ENCODE measurements around the gene C2CD4C. TPM values are rescaled to one million over a fixed set of nuclear protein-coding genes. Genes with fewer than 3 reads are reported as not detected.
"Not testable (repeated sequence)": the region's sequence is repeated elsewhere in the genome, so short reads cannot be mapped to it uniquely, and the experiment has no call there.

The C2CD4C gene
- total RNA-seq, 3 donors from 2014 or later, result 0.29 to 2.6 (median 0.80) TPM

DNA sequence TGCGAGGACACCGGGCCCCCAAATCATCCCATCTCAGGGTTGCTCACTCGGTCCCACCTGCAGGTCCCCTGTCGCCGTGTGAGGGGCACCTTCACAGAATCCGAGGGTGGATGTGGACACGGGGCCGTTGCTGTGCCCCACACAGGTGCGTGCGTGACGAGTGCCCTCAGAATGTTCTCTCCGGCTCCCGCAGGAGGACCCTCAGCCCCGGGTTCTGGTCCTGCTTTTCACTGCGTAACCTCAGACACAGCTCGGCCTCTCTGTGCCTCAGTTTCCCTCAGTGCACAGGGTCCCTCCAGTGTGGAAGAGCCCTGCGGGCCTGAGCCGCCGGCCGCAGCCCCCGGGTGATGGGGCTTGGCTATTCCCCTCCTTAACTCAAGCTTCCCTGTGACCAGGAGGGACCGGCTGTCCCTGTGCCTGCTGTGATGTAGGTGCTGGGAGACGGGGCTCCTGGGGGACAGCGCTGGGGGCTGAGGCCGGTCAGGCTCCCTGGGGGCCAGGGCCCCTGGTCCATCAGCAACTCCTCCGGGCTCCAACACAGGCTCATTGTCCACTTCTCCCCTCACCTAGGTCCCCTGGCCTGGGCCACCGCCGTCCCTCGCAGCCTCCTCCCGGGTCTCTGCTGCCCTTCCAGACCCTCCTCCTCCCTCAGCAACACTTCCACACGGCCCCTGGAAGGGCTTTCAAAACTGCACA lies 47.1 kb upstream of the C2CD4C start:
- Histone ChIP-seq H3K4me1 (no peaks in the 10 kb centered on the region), H3K36me3 (no peaks in the 10 kb centered on the region), H3K27ac (no peak overlapping the region), H3K4me3 (no peak overlapping the region), H3K9me3 (no peaks in the 10 kb centered on the region), H3K27me3 (no peaks in the 10 kb centered on the region)
- intact Hi-C loops (cut with DNase I; ENCODE audit: low total_unique reads), result no loop called here
- DNase-seq (ENCODE audit: low spot score in 2 of 2), result no peak
- no peak for TF ChIP-seq POLR2A (IDR thresholded peaks at IDR 0.05)
- TF ChIP-seq, protein P1, sequence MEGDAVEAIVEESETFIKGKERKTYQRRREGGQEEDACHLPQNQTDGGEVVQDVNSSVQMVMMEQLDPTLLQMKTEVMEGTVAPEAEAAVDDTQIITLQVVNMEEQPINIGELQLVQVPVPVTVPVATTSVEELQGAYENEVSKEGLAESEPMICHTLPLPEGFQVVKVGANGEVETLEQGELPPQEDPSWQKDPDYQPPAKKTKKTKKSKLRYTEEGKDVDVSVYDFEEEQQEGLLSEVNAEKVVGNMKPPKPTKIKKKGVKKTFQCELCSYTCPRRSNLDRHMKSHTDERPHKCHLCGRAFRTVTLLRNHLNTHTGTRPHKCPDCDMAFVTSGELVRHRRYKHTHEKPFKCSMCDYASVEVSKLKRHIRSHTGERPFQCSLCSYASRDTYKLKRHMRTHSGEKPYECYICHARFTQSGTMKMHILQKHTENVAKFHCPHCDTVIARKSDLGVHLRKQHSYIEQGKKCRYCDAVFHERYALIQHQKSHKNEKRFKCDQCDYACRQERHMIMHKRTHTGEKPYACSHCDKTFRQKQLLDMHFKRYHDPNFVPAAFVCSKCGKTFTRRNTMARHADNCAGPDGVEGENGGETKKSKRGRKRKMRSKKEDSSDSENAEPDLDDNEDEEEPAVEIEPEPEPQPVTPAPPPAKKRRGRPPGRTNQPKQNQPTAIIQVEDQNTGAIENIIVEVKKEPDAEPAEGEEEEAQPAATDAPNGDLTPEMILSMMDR (IDR thresholded peaks at IDR 0.05), result no peak
- no peak for TF ChIP-seq POLR2AphosphoS5 (IDR thresholded peaks at IDR 0.05)

DNA sequence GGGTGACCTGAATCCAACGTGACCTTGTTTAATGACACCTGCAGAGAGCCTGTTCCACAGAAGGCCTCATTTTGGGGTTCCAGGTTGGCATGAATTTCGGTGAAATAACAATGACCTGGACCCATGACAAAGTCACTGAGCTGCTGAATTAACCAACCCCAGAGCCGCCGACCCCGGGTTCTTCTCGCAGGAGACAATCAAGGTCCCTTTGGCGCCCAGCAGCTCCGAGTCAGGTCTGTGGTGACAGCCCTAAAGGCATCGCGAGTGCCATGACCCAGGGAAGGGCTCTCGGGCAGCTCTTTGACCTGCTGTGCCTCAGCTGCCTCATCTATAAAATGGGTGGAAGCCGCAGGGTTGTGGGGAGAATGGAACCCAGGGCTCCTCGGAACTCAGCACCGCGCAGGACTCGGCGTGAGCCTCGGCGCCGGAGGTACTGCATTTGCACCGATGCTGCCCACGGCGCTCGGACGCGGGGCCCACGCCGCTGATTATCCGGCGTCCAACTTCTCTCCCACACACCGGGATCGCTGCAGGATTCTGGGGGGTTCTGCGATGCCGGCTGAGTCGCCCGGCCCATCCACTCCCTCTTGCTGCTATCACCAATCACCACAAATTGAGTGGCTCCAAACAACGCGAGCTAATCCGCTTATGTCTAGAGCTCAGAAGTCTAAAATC lies 46.2 kb upstream of the C2CD4C start:
- Histone ChIP-seq H3K9me3 (no peaks in the 10 kb centered on the region), H3K27ac (no peak overlapping the region), H3K27me3 (no peaks in the 10 kb centered on the region), H3K36me3 (no peaks in the 10 kb centered on the region), H3K4me3 (no peak overlapping the region), H3K4me1 (no peaks in the 10 kb centered on the region)
- intact Hi-C loops (cut with DNase I; ENCODE audit: low total_unique reads), result no loop called here
- TF ChIP-seq, protein P1 (IDR thresholded peaks at IDR 0.05), result no peak
- TF ChIP-seq POLR2AphosphoS5 (IDR thresholded peaks at IDR 0.05), result no peak
- no peak for TF ChIP-seq POLR2A (IDR thresholded peaks at IDR 0.05)
- no peak for DNase-seq (ENCODE audit: low spot score in 2 of 2)

DNA sequence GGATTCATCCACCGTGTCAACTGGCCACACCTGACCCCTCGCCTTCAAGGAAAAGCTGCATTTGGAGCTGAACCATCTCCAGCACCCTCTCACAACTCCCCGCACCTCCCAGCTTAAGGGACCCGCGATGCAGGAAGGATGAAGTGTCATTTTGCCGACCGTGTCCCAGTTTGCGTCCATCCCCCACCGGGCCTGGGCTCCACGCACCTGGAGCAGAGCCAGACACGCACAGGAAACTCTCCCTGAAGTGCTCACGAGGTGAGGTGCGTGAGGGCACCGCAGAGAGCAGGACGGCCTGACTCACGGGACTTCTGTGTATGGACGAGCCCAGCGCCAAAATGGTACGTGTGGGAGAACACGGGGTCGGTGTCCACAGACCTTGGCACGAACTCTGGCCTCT lies 44.7 kb upstream of the C2CD4C start:
- Histone ChIP-seq H3K4me1 (no peaks in the 10 kb centered on the region), H3K4me3 (no peak overlapping the region), H3K27me3 (no peaks in the 10 kb centered on the region), H3K27ac (no peak overlapping the region), H3K36me3 (no peaks in the 10 kb centered on the region), H3K9me3 (no peaks in the 10 kb centered on the region)
- no peak for TF ChIP-seq POLR2A (IDR thresholded peaks at IDR 0.05)
- no peak for TF ChIP-seq POLR2AphosphoS5 (IDR thresholded peaks at IDR 0.05)
- TF ChIP-seq, protein P1 (IDR thresholded peaks at IDR 0.05), result no peak
- no peak for DNase-seq (ENCODE audit: low spot score in 2 of 2)
- intact Hi-C loops (cut with DNase I; ENCODE audit: low total_unique reads), result no loop called here

DNA sequence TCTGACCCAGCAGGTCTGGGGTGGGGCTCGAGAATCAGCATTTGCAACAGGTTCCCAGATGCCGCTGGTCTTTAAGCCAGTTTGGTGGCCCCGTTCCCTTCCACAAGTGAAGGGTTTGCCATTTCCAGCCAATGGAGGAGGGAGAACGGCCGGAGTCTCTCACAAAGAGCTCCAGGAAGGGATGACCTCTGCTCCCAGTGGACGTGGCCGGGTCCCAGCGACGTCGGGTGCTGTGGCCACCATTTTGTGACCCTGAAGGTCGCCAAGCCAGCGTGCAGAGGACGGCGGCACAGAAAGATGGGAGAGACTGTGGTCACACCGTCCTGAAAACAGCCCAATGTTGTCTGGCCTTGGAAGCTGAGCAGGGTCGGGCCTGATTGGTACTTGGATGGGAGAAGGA lies 43.9 kb upstream of the C2CD4C start:
- Histone ChIP-seq H3K9me3 (no peaks in the 10 kb centered on the region), H3K27ac (no peak overlapping the region), H3K4me1 (no peaks in the 10 kb centered on the region), H3K27me3 (no peaks in the 10 kb centered on the region), H3K36me3 (no peaks in the 10 kb centered on the region), H3K4me3 (no peak overlapping the region)
- TF ChIP-seq POLR2AphosphoS5 (IDR thresholded peaks at IDR 0.05), result no peak
- TF ChIP-seq, protein P1 (IDR thresholded peaks at IDR 0.05), result no peak
- no peak for TF ChIP-seq POLR2A (IDR thresholded peaks at IDR 0.05)
- intact Hi-C loops (cut with DNase I; ENCODE audit: low total_unique reads), result no loop called here
- DNase-seq (ENCODE audit: low spot score in 2 of 2), result no peak

DNA sequence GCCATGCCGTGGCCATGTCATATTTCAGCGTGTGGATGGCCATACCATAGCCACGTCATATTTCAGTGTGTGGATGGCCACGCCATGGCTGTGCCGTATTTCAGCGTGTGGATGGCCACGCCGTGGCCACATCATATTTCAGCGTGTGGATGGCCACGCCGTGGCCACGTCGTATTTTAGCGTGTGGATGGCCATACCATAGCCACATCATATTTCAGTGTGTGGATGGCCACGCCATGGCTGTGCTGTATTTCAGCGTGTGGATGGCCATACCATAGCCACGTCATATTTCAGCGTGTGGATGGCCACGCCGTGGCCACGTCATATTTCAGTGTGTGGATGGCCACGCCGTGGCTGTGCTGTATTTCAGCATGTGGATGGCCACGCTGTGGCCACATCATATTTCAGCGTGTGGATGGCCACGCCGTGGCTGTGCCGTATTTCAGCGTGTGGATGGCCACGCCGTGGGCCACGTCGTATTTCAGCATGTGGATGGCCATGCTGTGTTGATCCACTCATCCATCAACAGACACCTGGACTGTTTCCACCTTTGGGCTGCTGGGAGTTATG lies 42.0 kb upstream of the C2CD4C start:
- DNase-seq (ENCODE audit: low spot score in 2 of 2); H3K4me3 ChIP-seq; H3K27me3 ChIP-seq; H3K4me1 ChIP-seq; H3K36me3 ChIP-seq; H3K9me3 ChIP-seq; H3K27ac ChIP-seq: not testable (repeated sequence)
- intact Hi-C loops (cut with DNase I; ENCODE audit: low total_unique reads), result loop anchor here (1.0 kb wide), 1 partner anchor 31 kb away; no protein-coding TSS in a partner anchor
